SU-DHL-6 (cell line): Measurements from ENCODE around the gene YEATS4.

ENCODE experiments used
- CTCF ChIP-seq: fragments of 200-600 bp; sonication (generic); IDR thresholded peaks from one replicate; pipeline ENCODE4 v1.5.1; 2017; ENCODE audit warnings: antibody characterized with exemption, mild to moderate bottlenecking, low read length, moderate library complexity; ENCODE audit not compliant: insufficient read depth, poor library complexity, severe bottlenecking
- EZH2phosphoT487 ChIP-seq: fragments of 200-600 bp; sonication (generic), shearing (Covaris generic); conservative IDR thresholded peaks from 2 replicates; pipeline ENCODE4 v1.6.1; 2018; ENCODE audit warnings: mild to moderate bottlenecking, antibody characterized with exemption, low read length, moderate library complexity, mixed read lengths

- no peak for TF ChIP-seq CTCF
- no peak for TF ChIP-seq EZH2phosphoT487
These were observed 25.5 kb downstream of the YEATS4 start for GRCh38 chr12:69385038-69385437.
